DMS153 treated with DMSO at 0.1 percent for 48 hours (cell line): ENCODE data around the gene TMEM42.

Experiments used
- DNase-seq: peaks from one replicate; lab custom pipeline; 2025; ENCODE audit not compliant: unreplicated experiment; lab: John Stamatoyannopoulos, UW

TMEM42 gene

GRCh38 chr3:44906997-44907396 lies 45.3 kb downstream of the TMEM42 start:
- no peak for DNase-seq

- no peak for DNase-seq
Observed at GRCh38 chr3:44907612-44908011, 45.9 kb downstream of the TMEM42 start.

- no peak for DNase-seq
Observed at GRCh38 chr3:44909063-44909462, 47.4 kb downstream of the TMEM42 start.

GRCh38 chr3:44910693-44911092 lies 49.0 kb downstream of the TMEM42 start:
- DNase-seq, result no peak

GRCh38 chr3:44913868-44914468 lies 52.3 kb downstream of the TMEM42 start:
- DNase-seq, result peak; percentile 21

- DNase-seq, result no peak
Observed at GRCh38 chr3:44914936-44915335, 53.2 kb downstream of the TMEM42 start.
